ENCODE measurements around the gene LKAAEAR1. TPM values are rescaled to one million over a fixed set of nuclear protein-coding genes. Genes with fewer than 3 reads are reported as not detected.
A peak's percentile ranks its signal among the peaks of the same experiment; 100 is the strongest.

LKAAEAR1 gene
- total and polyA plus RNA-seq, 9 of the 15 experiments (the other 6 are each of a cell fraction or from before 2014, with no cell fraction given), result not detected

GRCh38 chr20:64048402-64049044, 35.7 kb downstream of the LKAAEAR1 start (continued):
- peak; percentile 94 for TF ChIP-seq ZBTB33 (CRISPR knock-in tag; IDR thresholded peaks at IDR 0.05)
- no peak for TF ChIP-seq PRMT5 (CRISPR knock-in tag; IDR thresholded peaks at IDR 0.05)
- TF ChIP-seq CBX5 (IDR thresholded peaks at IDR 0.05; ENCODE audit: borderline replicate concordance, low read depth), result no peak
- no peak for TF ChIP-seq ETV5 (CRISPR knock-in tag; IDR thresholded peaks at IDR 0.05; ENCODE audit: low read depth)
- no peak for TF ChIP-seq CREM (IDR thresholded peaks at IDR 0.05; ENCODE audit: low read depth)
- TF ChIP-seq E2F6 (IDR thresholded peaks at IDR 0.05; ENCODE audit: borderline replicate concordance in 1 of 2, extremely low read depth in 1 of 2, insufficient read depth in 1 of 2, insufficient read length in 1 of 2, low read depth in 1 of 2, low read length in 1 of 2, poor library complexity in 1 of 2, severe bottlenecking in 1 of 2), result peak in 1 of 2 experiments; percentile 78
- peak; percentile 3 for TF ChIP-seq HMGN3 (IDR thresholded peaks at IDR 0.05; ENCODE audit: borderline replicate concordance, extremely low read depth, insufficient read length, low read depth, low read length)
- TF ChIP-seq ZNF507 (tag; conservative IDR thresholded peaks at IDR 0.05), result no peak
- no peak for TF ChIP-seq BRF1 (IDR thresholded peaks at IDR 0.05; ENCODE audit: borderline replicate concordance, extremely low read depth, insufficient read length)
- TF ChIP-seq SMARCA5 (IDR thresholded peaks at IDR 0.05), result no peak
- TF ChIP-seq UBTF (IDR thresholded peaks at IDR 0.05; ENCODE audit: borderline replicate concordance in 1 of 2, low read depth in 2 of 2, low read length in 2 of 2), result peak; percentile 41 to 52; a peak in 2 of 4 replicates
- no peak for TF ChIP-seq MXD1 (CRISPR knock-in tag; IDR thresholded peaks at IDR 0.05; ENCODE audit: borderline replicate concordance, poor library complexity, severe bottlenecking)
- TF ChIP-seq GATAD2B (IDR thresholded peaks at IDR 0.05; ENCODE audit: borderline replicate concordance), result peak; percentile 36; the same call in 1 of the 2 replicates
- TF ChIP-seq TFAM (CRISPR knock-in tag; conservative IDR thresholded peaks at IDR 0.05), result no peak
- no peak for TF ChIP-seq ZNF57 (CRISPR knock-in tag; IDR thresholded peaks at IDR 0.05)
- TF ChIP-seq ZBTB43 (CRISPR knock-in tag; IDR thresholded peaks at IDR 0.05), result no peak
- TF ChIP-seq ZNF143 (CRISPR knock-in tag; IDR thresholded peaks at IDR 0.05), result no peak
- peak; percentile 45; the same call in 1 of the 2 replicates for TF ChIP-seq ZFX (CRISPR knock-in tag; IDR thresholded peaks at IDR 0.05)
- peak; percentile 41 for TF ChIP-seq CCNT2 (IDR thresholded peaks at IDR 0.05; ENCODE audit: borderline replicate concordance, extremely low read depth, insufficient read length, low read depth, low read length)
- TF ChIP-seq LCOR (CRISPR knock-in tag; IDR thresholded peaks at IDR 0.05), result no peak

All from K562 (cell line).